Measurements from ENCODE around the gene MSANTD4. TPM values are rescaled to one million over a fixed set of nuclear protein-coding genes. Genes with fewer than 3 reads are reported as not detected.
A peak's percentile ranks its signal among the peaks of the same experiment; 100 is the strongest.
"Not testable (repeated sequence)": the region's sequence is repeated elsewhere in the genome, so short reads cannot be mapped to it uniquely, and the experiment has no call there.

Gene MSANTD4
- polyA plus RNA-seq = 1 to 10 TPM in 2 of 3 donors, not detected in 1; 2.8 to 5.9 TPM

DNA sequence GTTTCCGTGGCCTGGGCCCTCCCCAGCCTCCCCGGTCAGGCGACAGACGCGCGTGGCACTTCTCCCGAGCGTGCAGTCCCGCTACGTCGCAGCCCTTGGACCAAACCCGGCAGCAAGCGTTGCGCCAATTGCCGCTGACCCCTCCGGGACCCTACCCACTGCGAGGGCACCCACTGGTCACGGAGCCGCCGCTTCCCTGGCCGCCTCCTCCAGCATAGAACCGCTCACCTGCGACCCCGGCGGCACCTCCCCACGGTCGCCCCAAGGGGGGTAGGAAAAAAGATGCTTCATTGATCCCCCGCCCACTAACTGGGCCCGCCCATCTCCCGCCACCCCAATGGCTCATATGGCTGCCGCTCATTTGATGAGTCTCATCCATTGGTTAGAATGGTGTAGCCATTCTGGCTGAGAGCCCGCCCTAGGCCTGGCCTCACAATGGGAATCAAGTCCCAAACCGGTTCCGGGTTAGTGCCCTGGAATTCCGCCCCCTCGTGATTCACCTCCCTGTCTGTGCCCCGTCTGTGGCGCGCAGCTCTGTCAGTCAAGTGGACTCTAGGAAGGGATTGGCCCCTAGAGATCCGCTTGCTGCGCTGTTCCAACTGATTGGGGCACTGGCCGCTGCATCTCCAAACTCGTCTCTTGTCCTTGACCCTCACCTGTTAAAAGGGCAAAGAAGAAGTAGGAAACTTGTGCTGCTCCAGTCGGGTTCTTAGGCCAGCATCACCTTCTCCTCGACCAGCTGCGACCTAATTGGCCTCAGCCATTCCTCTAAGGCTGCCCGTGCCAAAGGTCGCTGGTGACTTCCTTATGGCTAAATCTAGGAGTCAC lies at the start of gene MSANTD4:
Gene MSANTD4, minus strand, starts transcription at position 274 of the 828 bp plus-strand sequence. CDS start 11,323 bp downstream, outside the sequence.
- Mint-ChIP-seq H3K36me3 (no peaks in the 10 kb centered on the region), H3K9me3 (no peaks in the 10 kb centered on the region), H3K27ac (peak within 1 kb of the TSS; percentile 84 to 96 (median 89)), H3K27me3 (ENCODE audit: low read depth in 3 of 3) (peaks cover 9 to 26% (median 18%) of the 10 kb centered on the region in 3 donors), H3K4me3 (peak within 1 kb of the TSS; percentile 90 to 99 (median 96)), H3K4me1 (peaks cover 32 to 56% of the 10 kb centered on the region in 2 donors)
- DNase-seq = peak; percentile 96 to 97 (median 96)

DNA sequence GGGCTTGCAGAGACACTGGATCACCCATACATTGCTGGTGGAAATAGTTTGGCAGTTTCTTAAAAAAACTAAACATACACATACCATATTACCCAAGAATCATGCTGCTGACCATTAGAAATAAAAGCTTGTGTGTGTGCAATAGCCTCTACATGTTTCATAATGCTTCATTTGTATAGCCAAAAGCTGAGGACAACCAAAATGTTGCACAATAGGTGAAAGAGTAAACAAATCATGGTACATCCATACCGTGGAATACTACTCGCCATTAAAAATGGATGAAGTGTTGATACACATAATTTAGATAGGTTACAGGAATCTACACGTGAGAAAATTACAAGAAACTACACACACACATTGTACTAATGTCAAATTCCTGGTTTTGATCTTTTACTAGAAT lies 48.6 kb upstream of the MSANTD4 start:
- Mint-ChIP-seq H3K9me3 (no peaks in the 10 kb centered on the region), H3K4me1 (peaks cover 3 to 14% of the 10 kb centered on the region in 2 donors), H3K4me3 (no peak overlapping the region), H3K27ac (no peak overlapping the region), H3K36me3 (peaks cover 4 to 20% (median 14%) of the 10 kb centered on the region in 3 donors), H3K27me3 (ENCODE audit: low read depth in 3 of 3) (no peaks in the 10 kb centered on the region)
- no peak for DNase-seq

DNA sequence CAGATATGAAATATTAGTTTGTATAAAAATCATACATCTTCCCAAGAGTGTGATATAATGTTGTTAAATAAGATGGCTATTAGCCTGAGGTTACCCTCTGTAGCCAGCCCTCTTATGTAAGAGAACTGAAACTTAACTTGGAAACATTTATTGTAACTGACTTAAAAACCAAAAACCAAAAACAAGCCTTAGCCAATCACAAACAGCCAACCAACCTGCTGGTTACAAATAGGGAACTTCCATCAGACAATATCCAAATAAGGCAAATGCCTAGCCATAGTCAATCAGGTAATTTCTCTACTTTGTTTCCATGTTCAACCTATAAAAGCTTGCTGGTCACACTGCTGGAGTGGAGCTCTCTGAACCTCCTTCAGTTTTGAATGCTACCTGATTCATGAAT lies 41.0 kb upstream of the MSANTD4 start:
- no peak overlapping the region for H3K27ac Mint-ChIP-seq
- DNase-seq = no peak
- peaks cover 0 to 1% (median 0%) of the 10 kb centered on the region in 3 donors for H3K27me3 Mint-ChIP-seq (ENCODE audit: low read depth in 3 of 3)
- H3K9me3 Mint-ChIP-seq = no peaks in the 10 kb centered on the region
- H3K4me1 Mint-ChIP-seq = peaks cover 16 to 23% of the 10 kb centered on the region in 2 donors
- peaks cover 3 to 18% (median 14%) of the 10 kb centered on the region in 3 donors for H3K36me3 Mint-ChIP-seq
- no peak overlapping the region for H3K4me3 Mint-ChIP-seq

DNA sequence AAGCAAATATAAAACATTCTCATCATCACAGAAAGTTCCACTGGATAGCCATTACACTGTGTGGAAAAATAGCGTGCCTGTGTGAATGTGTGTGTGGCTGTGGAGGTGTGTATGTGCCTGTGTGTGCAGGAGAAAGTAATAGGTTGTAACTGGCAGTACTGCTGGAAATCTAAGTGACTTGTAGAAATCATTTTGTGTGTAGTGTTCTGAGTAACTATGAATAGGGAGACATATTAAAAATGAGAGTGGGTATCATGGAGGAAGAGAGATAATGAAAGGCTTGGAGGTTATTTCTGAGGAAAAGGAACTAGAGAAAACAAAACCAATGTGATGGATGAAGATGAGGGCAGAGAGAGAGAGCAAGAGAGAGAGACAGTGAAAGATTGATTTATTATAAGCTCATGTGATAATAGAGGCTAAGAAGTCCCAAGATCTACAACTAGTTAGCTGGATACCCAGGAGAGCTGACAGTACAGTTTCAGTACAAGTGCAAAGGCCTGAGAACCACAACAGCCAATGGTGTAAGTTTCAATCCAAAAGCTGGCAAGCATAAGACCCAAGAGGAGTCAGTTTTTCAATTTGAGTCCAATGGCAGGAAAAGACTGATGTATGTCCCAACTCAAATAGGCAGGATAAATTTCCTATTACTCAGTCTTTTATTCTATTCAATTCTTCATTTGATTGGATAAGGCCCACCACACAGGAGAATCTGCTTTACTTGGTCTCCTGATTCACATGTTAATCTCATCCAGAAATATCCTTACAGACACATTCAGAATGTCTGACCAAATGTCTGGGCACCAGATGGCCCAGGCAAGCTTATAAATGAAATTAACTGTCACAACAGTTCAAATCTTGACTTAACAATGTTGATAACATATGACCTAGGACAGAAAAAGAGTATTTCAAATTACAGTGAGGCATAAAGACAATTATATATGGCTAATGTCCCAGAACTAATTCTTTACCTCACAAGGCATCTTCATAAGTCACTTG lies 40.2 kb upstream of the MSANTD4 start:
- Mint-ChIP-seq H3K27me3 (ENCODE audit: low read depth in 3 of 3) (peaks cover 0 to 1% (median 0%) of the 10 kb centered on the region in 3 donors), H3K4me3 (no peak overlapping the region), H3K9me3 (no peaks in the 10 kb centered on the region), H3K4me1 (peaks cover 16 to 23% of the 10 kb centered on the region in 2 donors), H3K27ac (peak overlapping the region in 1 of 6 donors; percentile 2), H3K36me3 (peaks cover 7 to 23% (median 13%) of the 10 kb centered on the region in 3 donors)
- no peak for DNase-seq

DNA sequence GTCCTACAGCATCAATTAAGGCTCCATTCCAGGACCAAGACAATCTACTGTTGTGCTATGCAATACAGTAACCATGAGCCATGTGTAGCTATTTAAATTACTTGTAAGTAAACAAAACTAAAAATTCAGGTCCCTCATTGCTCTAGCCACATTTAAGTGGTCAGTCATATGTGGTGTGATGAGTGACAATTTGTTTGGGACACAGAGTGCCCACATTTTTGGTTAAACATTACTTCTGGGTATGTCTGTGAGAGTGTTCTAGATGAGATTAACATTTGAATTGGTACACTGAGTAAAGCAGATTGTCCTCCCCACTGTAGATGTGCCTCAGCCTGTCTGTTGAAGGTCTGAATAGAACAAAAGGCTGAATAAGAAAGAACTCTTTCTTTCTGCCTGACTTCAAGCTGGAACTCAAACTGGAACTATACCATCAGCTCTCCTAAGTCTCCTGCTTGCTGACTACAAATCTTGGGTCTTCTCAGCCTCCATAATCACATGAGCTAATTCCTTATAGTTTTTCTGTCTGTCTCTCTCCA lies 39.3 kb upstream of the MSANTD4 start:
- peaks cover 0 to 1% (median 0%) of the 10 kb centered on the region in 3 donors for H3K27me3 Mint-ChIP-seq (ENCODE audit: low read depth in 3 of 3)
- H3K27ac Mint-ChIP-seq = peak overlapping the region in 3 of 6 donors; percentile 25 to 79 (median 65)
- H3K4me3 Mint-ChIP-seq = peak overlapping the region in 1 of 5 donors; percentile 42

DNA sequence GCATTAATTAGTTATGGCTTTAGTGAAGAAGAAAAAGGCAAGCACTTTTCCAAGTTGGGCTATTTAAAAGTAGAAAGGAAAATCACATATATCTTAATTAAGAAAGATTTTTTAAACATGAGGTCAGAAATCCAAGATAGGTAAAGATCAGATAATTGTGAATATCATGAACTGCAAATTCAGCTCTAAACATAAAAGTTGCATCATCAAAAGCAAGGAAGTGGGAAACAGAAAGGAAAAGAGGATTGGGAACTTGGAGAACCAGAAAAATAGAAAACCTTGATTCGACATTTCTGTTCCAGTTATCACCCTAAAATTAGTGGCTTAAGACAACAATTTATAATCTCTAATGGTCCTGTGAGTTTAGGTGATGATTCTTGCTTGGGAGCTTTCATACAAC lies 37.6 kb upstream of the MSANTD4 start:
- Mint-ChIP-seq H3K4me1 (peaks cover 18 to 29% of the 10 kb centered on the region in 2 donors), H3K27me3 (ENCODE audit: low read depth in 3 of 3) (peaks cover 0 to 1% (median 0%) of the 10 kb centered on the region in 3 donors), H3K4me3 (no peak overlapping the region), H3K36me3 (peaks cover 11 to 18% (median 17%) of the 10 kb centered on the region in 3 donors), H3K27ac (no peak overlapping the region), H3K9me3 (no peaks in the 10 kb centered on the region)
- no peak for DNase-seq

More for the DNA sequence above, 39.3 kb upstream of the MSANTD4 start:
- no peaks in the 10 kb centered on the region for H3K9me3 Mint-ChIP-seq
- H3K4me1 Mint-ChIP-seq = peaks cover 18 to 29% of the 10 kb centered on the region in 2 donors
- peaks cover 11 to 24% (median 14%) of the 10 kb centered on the region in 3 donors for H3K36me3 Mint-ChIP-seq
- no peak for DNase-seq

DNA sequence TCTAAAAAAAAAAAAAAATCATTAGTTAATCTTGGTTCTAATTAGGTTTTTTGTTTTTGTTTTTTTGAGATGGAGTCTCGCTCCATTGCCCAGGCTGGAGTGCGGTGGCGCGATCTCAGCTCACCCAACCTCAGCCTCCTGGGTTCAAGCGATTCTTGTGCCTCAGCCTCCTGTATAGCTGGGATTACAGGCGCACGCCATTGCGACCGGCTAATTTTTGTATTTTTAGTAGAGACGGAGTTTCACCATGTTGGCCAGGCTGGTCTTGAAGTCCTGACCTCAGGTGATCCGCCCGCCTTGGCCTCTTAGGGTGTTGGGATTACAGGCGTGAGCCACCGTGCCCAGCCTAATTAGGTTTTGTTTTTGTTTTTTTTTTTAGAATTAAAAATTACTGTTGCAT lies 36.3 kb upstream of the MSANTD4 start:
- Mint-ChIP-seq H3K36me3 (peaks cover 14 to 24% (median 21%) of the 10 kb centered on the region in 3 donors), H3K4me1 (peaks cover 18 to 29% of the 10 kb centered on the region in 2 donors)
- H3K4me3 Mint-ChIP-seq; H3K9me3 Mint-ChIP-seq; H3K27me3 Mint-ChIP-seq (ENCODE audit: low read depth in 3 of 3); DNase-seq; H3K27ac Mint-ChIP-seq: not testable (repeated sequence)

DNA sequence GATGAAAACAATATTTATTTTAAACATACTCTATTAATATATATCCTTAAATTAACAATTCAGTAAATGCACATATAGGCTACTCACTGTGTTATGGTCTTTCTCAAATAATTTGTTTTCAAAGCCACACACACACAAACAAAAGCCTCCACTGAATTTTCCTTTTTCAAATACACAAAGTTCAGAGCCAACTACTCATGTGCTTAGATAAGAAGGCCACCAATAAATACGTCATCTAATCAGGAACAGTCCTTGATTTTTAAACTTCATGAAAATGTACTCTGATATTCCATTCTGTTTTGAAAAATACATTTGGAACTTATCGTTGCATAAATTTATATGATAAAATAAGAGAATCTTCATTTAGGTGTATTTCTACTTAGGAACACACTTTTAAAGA lies 29.1 kb upstream of the MSANTD4 start:
- DNase-seq = no peak
- no peaks in the 10 kb centered on the region for H3K9me3 Mint-ChIP-seq
- H3K27me3 Mint-ChIP-seq (ENCODE audit: low read depth in 3 of 3) = peaks cover 0 to 3% (median 2%) of the 10 kb centered on the region in 3 donors
- no peak overlapping the region for H3K4me3 Mint-ChIP-seq
- no peak overlapping the region for H3K27ac Mint-ChIP-seq
- peaks cover 5 to 12% (median 6%) of the 10 kb centered on the region in 3 donors for H3K36me3 Mint-ChIP-seq
- H3K4me1 Mint-ChIP-seq = no peaks in the 10 kb centered on the region

DNA sequence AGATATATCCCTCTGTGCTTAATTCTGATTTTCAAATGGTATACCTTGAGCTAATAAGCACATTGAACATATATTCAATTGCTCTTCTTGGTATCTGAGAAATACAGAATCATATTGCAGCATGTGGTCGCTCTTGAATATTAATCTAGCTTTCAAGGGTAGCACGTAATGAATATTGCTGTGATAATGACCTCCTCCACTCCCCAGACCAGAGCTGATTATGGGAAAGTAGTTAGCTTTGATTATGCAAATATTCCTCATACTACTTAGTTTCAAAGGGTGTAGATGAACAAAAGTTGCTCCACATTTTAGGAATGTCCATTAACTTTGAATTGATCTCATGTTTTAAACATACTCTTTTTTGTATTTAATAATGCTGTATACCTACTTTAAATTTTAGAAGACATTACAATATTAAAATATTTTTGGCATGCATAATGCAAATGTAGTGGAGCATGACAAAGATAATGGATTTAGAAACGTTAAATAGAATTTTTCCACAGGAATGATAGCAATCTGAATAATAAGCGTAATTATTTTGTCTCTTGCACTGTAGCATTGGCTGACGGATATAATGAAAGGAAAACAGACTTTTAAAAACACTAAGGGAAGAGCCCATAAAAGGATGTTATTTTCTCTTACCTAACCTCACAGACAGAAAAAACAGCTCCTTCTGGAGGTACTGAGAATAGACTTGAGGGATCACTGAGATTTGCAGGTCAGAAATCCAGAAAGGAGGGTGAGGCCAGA lies 27.9 kb upstream of the MSANTD4 start:
- H3K27me3 Mint-ChIP-seq (ENCODE audit: low read depth in 3 of 3) = peaks cover 0 to 6% (median 2%) of the 10 kb centered on the region in 3 donors
- H3K4me1 Mint-ChIP-seq = no peaks in the 10 kb centered on the region
- no peaks in the 10 kb centered on the region for H3K9me3 Mint-ChIP-seq
- H3K27ac Mint-ChIP-seq = no peak overlapping the region
- H3K4me3 Mint-ChIP-seq = no peak overlapping the region
- H3K36me3 Mint-ChIP-seq = peaks cover 5 to 8% (median 6%) of the 10 kb centered on the region in 3 donors
- no peak for DNase-seq

DNA sequence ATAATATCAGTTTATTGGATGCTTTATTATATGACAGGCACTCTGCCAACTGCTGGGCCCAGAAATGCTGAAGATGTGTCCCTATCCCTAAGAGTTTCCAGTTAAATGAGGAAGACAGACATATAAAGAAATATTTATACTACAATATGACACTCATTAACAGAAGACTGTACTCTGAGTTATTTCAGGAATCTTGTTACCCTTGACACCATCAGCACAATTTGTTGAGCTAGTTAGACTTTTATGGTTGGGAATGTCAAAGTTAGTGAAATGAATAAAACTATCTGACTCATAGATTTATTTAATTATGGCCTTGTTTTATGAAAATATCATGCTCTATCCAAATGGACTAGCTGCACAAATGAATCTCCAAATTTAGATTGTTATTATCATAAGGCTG lies 25.6 kb upstream of the MSANTD4 start:
- H3K27me3 Mint-ChIP-seq (ENCODE audit: low read depth in 3 of 3) = peaks cover 0 to 10% (median 2%) of the 10 kb centered on the region in 3 donors
- H3K4me3 Mint-ChIP-seq = no peak overlapping the region
- DNase-seq = no peak
- H3K27ac Mint-ChIP-seq = no peak overlapping the region
- no peaks in the 10 kb centered on the region for H3K9me3 Mint-ChIP-seq
- no peaks in the 10 kb centered on the region for H3K36me3 Mint-ChIP-seq
- no peaks in the 10 kb centered on the region for H3K4me1 Mint-ChIP-seq

DNA sequence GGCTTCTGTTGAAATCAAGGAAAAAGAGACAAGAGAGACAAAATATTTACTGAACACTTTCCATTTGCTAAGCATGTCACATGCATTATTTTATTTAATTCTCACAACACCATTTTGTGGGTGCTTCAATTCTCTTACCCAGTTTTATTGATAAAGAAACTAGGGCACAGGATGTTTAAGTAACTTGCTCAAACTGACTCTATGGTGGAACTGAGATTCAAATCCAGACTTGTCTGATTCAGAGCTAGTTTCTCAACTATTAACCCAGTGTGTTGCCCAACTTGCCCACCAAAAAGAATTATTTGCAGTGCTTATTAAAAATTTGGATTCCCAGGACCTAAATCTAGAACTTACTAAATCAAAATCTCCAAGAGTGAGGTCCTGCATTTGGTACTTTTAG lies 21.5 kb upstream of the MSANTD4 start:
- H3K27me3 Mint-ChIP-seq (ENCODE audit: low read depth in 3 of 3) = peaks cover 0 to 13% (median 5%) of the 10 kb centered on the region in 3 donors
- H3K4me3 Mint-ChIP-seq = no peak overlapping the region
- H3K4me1 Mint-ChIP-seq = no peaks in the 10 kb centered on the region
- H3K9me3 Mint-ChIP-seq = no peaks in the 10 kb centered on the region
- H3K27ac Mint-ChIP-seq = no peak overlapping the region
- no peak for DNase-seq
- H3K36me3 Mint-ChIP-seq = no peaks in the 10 kb centered on the region

DNA sequence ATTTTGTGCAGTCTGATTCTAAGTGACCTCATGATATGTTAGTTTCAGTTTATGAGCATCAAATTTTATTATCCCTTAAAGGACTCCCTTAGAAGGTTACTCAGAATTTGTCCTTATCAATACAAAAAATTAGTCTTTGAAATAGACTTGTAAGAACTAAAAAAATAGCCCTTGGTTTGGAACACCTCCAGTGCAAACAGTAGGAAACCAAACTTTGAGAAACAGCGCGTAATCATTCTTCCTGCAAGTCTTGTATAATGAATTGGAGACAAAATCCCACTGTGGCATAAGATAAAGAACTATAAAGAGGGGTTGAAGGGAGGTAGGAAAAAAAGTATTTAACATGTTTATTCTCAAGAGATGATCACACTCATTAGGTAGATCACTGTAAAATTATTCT lies 10.8 kb upstream of the MSANTD4 start:
- H3K27me3 Mint-ChIP-seq (ENCODE audit: low read depth in 3 of 3) = peaks cover 3 to 13% (median 12%) of the 10 kb centered on the region in 3 donors
- peaks cover 0 to 2% (median 0%) of the 10 kb centered on the region in 6 donors for H3K9me3 Mint-ChIP-seq
- DNase-seq = no peak
- H3K36me3 Mint-ChIP-seq = no peaks in the 10 kb centered on the region
- no peak overlapping the region for H3K4me3 Mint-ChIP-seq
- H3K27ac Mint-ChIP-seq = no peak overlapping the region
- H3K4me1 Mint-ChIP-seq = no peaks in the 10 kb centered on the region

DNA sequence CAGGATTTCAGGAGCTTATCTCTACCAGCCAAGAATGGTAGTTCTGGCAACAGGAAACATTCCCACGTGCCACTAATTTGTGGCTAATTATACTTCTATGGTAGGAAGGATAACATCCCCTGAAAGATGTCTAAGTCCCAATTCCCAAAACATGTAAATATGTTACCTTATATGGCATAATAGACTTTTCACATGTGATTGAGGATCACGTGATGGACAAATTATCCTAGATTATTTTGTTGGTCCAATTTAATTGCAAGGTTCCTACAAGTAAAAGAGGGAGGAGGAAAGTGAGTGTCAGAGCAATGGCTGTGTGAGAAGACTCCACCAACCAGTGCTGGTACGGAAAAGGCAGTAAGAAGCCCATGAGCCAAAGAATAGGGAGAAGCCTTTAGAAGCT lies 9.9 kb upstream of the MSANTD4 start:
- H3K4me1 Mint-ChIP-seq = no peaks in the 10 kb centered on the region
- H3K9me3 Mint-ChIP-seq = peaks cover 0 to 2% (median 0%) of the 10 kb centered on the region in 6 donors
- H3K36me3 Mint-ChIP-seq = no peaks in the 10 kb centered on the region
- DNase-seq = no peak
- H3K4me3 Mint-ChIP-seq = no peak overlapping the region
- peaks cover 4 to 16% (median 14%) of the 10 kb centered on the region in 3 donors for H3K27me3 Mint-ChIP-seq (ENCODE audit: low read depth in 3 of 3)
- H3K27ac Mint-ChIP-seq = no peak overlapping the region
